K562 (cell line): ENCODE results near the gene UGT1A10. TPM values are rescaled to one million over a fixed set of nuclear protein-coding genes. Genes with fewer than 3 reads are reported as not detected.

ENCODE experiments used
- ATAC-seq: fragments of 200-7000 bp; cut with Tn5 transposase; 3 replicates; pipeline ENCODE4 v1.9.1; 2020; ENCODE audit warnings: moderate library complexity
- BruUV-seq: library from RNA; stranded (reverse); fragments of 400-500 nt; replicated peaks from 2 replicates; lab custom pipeline; 2021; lab: Mats Ljungman, UMichigan
- CTCF ChIA-PET: fragments of 300-600 bp; formaldehyde crosslinking; extraction: SDS; loops from one replicate; lab custom pipeline; 2021; ENCODE audit warnings: low intra/inter-chr PET ratio; lab: Yijun Ruan, JAX
- POLR2A ChIA-PET: fragments of 300-600, 350-650 bp; sonication (Branson Sonifier 250); formaldehyde crosslinking; extraction: SDS; loops from one replicate; lab custom pipeline; 2021; ENCODE audit warnings: antibody characterized with exemption, inconsistent platforms; lab: Yijun Ruan, JAX
- DNase-seq, 4 experiments: peaks; one replicate each; pipeline versions ENCODE4 v3.0.0 to v3.0.0-alpha.2; 2011 to 2018; ENCODE audit warnings: low spot score in 3 of 4, mixed read lengths in 3 of 4; ENCODE audit errors: extremely low read depth in 1 of 4
- FAIRE-seq: peaks from 2 replicates; lab custom pipeline; 2011; peaks lifted over from hg19 to GRCh38; lab: Jason Lieb, UNC
- H2AFZ ChIP-seq: 2 replicates; pipeline ENCODE4 v1.6.0; 2011; ENCODE audit warnings: low read depth, low read length, control low read depth, inconsistent platforms
- H3K27ac ChIP-seq: fragments of 200-600 bp; 3 replicates; pipeline ENCODE4 v1.8.0; 2011; ENCODE audit warnings: low read depth, mild to moderate bottlenecking, control low read depth, inconsistent platforms, low read length, moderate library complexity, mixed read lengths; ENCODE audit errors: extremely low read depth
- H3K27me3 ChIP-seq, 2 experiments: fragments of 300-600 bp in 1 of 2; 2 replicates in 1 of 2; 3 replicates in 1 of 2; pipeline versions ENCODE4 v1.6.0 to v1.8.0; 2011; ENCODE audit warnings: inconsistent platforms in 2 of 2, low read length in 2 of 2, mild to moderate bottlenecking in 1 of 2, mixed read lengths in 1 of 2, moderate library complexity in 1 of 2; ENCODE audit not compliant: control insufficient read depth in 2 of 2, insufficient read depth in 2 of 2
- H3K36me3 ChIP-seq: fragments of 300-600 bp; 3 replicates; pipeline ENCODE4 v1.8.0; 2011; ENCODE audit warnings: mild to moderate bottlenecking, low read length, inconsistent platforms; ENCODE audit not compliant: control insufficient read depth, insufficient read depth
- H3K4me1 ChIP-seq, 2 experiments: fragments of 200-600 bp in 1 of 2; replicated peaks in 1 of 2; 2 replicates in 1 of 2; 3 replicates in 1 of 2; pipeline versions ENCODE4 v1.5.1 to v1.8.0; 2011; ENCODE audit warnings: inconsistent platforms in 2 of 2, low read length in 2 of 2, mild to moderate bottlenecking in 1 of 2, mixed read lengths in 1 of 2, moderate library complexity in 1 of 2; ENCODE audit not compliant: control insufficient read depth in 2 of 2, insufficient read depth in 2 of 2
- H3K4me2 ChIP-seq: 2 replicates; pipeline ENCODE4 v1.6.1; 2011; ENCODE audit warnings: low read length, control low read depth, inconsistent platforms, mixed read lengths; ENCODE audit not compliant: insufficient read depth
- H3K4me3 ChIP-seq: fragments of 200-600 bp; sonication (generic), shearing (Covaris generic); 2 replicates; pipeline ENCODE4 v1.5.1; 2016; ENCODE audit warnings: control low read depth, inconsistent platforms
- H3K79me2 ChIP-seq: fragments of 200-600 bp; 3 replicates; pipeline ENCODE4 v1.8.0; 2011; ENCODE audit warnings: low read length, inconsistent platforms; ENCODE audit not compliant: control insufficient read depth, insufficient read depth
- H3K9ac ChIP-seq, 2 experiments: 2 replicates each; pipeline versions ENCODE4 v1.6.0 to v1.6.1; 2011; ENCODE audit warnings: low read depth in 2 of 2, low read length in 2 of 2, control low read depth in 1 of 2, inconsistent platforms in 1 of 2, mild to moderate bottlenecking in 1 of 2, mixed read lengths in 1 of 2; ENCODE audit not compliant: insufficient read depth in 1 of 2
- H3K9me1 ChIP-seq: one replicate; pipeline ENCODE4 v1.6.0; 2011; ENCODE audit warnings: inconsistent platforms, mild to moderate bottlenecking, low read length, moderate library complexity; ENCODE audit not compliant: control insufficient read depth, insufficient read depth
- H3K9me3 ChIP-seq: replicated peaks from 2 replicates; pipeline ENCODE4 v1.5.1; 2011; ENCODE audit warnings: low read depth, low read length, inconsistent platforms; ENCODE audit not compliant: control insufficient read depth, insufficient read depth
- H4K20me1 ChIP-seq: replicated peaks from 2 replicates; pipeline ENCODE4 v1.6.1; 2011; ENCODE audit warnings: low read length, inconsistent platforms, mixed read lengths; ENCODE audit not compliant: control insufficient read depth, insufficient read depth
- BHLHE40 ChIP-seq: IDR thresholded peaks from 2 replicates; pipeline ENCODE4 v1.6.1; 2011; ENCODE audit warnings: low read length, improper control_type of control experiment
- CCAR2 ChIP-seq: fragments of 200-400 bp; formaldehyde crosslinking; IDR thresholded peaks from 2 replicates; pipeline ENCODE4 v1.6.1; 2017; ENCODE audit warnings: mild to moderate bottlenecking, low read depth, low read length
- CUX1 ChIP-seq: fragments of 200-800 bp; sonication (Bioruptor generic); IDR thresholded peaks from 2 replicates; pipeline ENCODE4 v1.6.1; 2016; ENCODE audit warnings: missing genetic modification characterization, missing compliant biosample characterization
- DPF2 ChIP-seq: fragments of 450-650 bp; IDR thresholded peaks from 2 replicates; pipeline ENCODE4 v1.6.1; 2016
- FOXJ2 ChIP-seq: fragments of 200-800 bp; sonication (Bioruptor generic); IDR thresholded peaks from 2 replicates; pipeline ENCODE4 v1.6.1; 2016; ENCODE audit warnings: missing genetic modification characterization, missing compliant biosample characterization
- HBP1 ChIP-seq: fragments of 450-650 bp; formaldehyde crosslinking; IDR thresholded peaks from 2 replicates; pipeline ENCODE4 v1.4.0; 2022; ENCODE audit warnings: missing genetic modification characterization
- HEY1 ChIP-seq: fragments of 250-450 bp; sonication (Bioruptor Pico); IDR thresholded peaks from 2 replicates; pipeline ENCODE4 v1.5.0; 2020; ENCODE audit warnings: mild to moderate bottlenecking, moderate library complexity, borderline replicate concordance
- KLF16 ChIP-seq: IDR thresholded peaks from 2 replicates; pipeline ENCODE4 v1.6.1; 2016; ENCODE audit warnings: antibody characterized with exemption
- L3MBTL2 ChIP-seq: fragments of 450-650 bp; IDR thresholded peaks from 2 replicates; pipeline ENCODE4 v1.6.1; 2016; ENCODE audit warnings: mild to moderate bottlenecking, moderate library complexity
- MLX ChIP-seq, 2 experiments: fragments of 450-650 bp in 1 of 2; sonication (generic) in 1 of 2; formaldehyde crosslinking; conservative IDR thresholded peaks; 2 replicates each; pipeline versions ENCODE4 v1.4.0 to v1.8.1; 2020 to 2022; ENCODE audit warnings: mild to moderate bottlenecking in 1 of 2, missing genetic modification reagents in 1 of 2
- MTA2 ChIP-seq: fragments of 450-650 bp; IDR thresholded peaks from 2 replicates; pipeline ENCODE4 v1.6.1; 2016; ENCODE audit warnings: low read depth
- NEUROD1 ChIP-seq: fragments of 150-350 bp; IDR thresholded peaks from 2 replicates; pipeline ENCODE4 v1.6.1; 2014; ENCODE audit warnings: borderline replicate concordance, low read length, low read depth; ENCODE audit not compliant: partially characterized antibody
- RBM14 ChIP-seq: fragments of 200-400 bp; formaldehyde crosslinking; IDR thresholded peaks from 2 replicates; pipeline ENCODE4 v1.6.1; 2018; ENCODE audit warnings: low read depth, mild to moderate bottlenecking, low read length, moderate library complexity, borderline replicate concordance; ENCODE audit not compliant: insufficient read depth
- ZSCAN29 ChIP-seq: fragments of 450-650 bp; IDR thresholded peaks from 2 replicates; pipeline ENCODE4 v1.6.1; 2017
- WGBS: fragments of 100-300 bp; shearing (Covaris generic); methylation state at CpG from one replicate; pipeline ENCODE4 v1.1.6; 2016; ENCODE audit warnings: low coverage, mixed read lengths; ENCODE audit not compliant: insufficient coverage; ENCODE audit errors: missing lambda C conversion rate; 5-methylcytosine and 5-hydroxymethylcytosine counted together
- in situ Hi-C: fragments of 300-500 bp; cut with MboI; formaldehyde crosslinking; loops from 4 replicates; pipeline ENCODE4 v1.15.0; 2018; ENCODE audit warnings: inconsistent platforms, mixed read lengths
- intact Hi-C: fragments of 100-400 bp; cut with micrococcal nuclease; formaldehyde crosslinking; loops from 2 replicates; pipeline ENCODE4 v1.14.2; 2022
- polyA plus RNA-seq, 8 experiments: library from polyadenylated mRNA; depleted of rRNA in 4 of 8; stranded (reverse) in 5 of 8; unstranded in 3 of 8; fragments of >200 nt; fragmentation: Nextera tagmentation in 2 of 8; fragmentation: Illumina TruSeq in 1 of 8; extraction: Ambion mirVana in 2 of 8; extraction: Trizol in 1 of 8; gene quantifications; 2 replicates each; pipeline versions ENCODE4 v1.2.1 to v1.2.3, GENCODE V29; 2011 to 2014; ENCODE audit warnings: inconsistent platforms in 1 of 8, missing spikeins in 1 of 8
- total RNA-seq, 7 experiments: library from RNA; depleted of rRNA in 6 of 7; stranded (reverse); fragments of >200 nt in 6 of 7; fragmentation: Illumina TruSeq in 2 of 7; extraction: Trizol in 2 of 7; gene quantifications; 2 replicates each; pipeline versions ENCODE4 v1.2.1 to v1.2.3, GENCODE V29; 2011 to 2021; ENCODE audit warnings: low replicate concordance in 1 of 7

The UGT1A10 gene
- total and polyA plus RNA-seq, 9 of the 15 experiments (the other 6 are each of a cell fraction or from before 2014, with no cell fraction given), result not detected

DNA sequence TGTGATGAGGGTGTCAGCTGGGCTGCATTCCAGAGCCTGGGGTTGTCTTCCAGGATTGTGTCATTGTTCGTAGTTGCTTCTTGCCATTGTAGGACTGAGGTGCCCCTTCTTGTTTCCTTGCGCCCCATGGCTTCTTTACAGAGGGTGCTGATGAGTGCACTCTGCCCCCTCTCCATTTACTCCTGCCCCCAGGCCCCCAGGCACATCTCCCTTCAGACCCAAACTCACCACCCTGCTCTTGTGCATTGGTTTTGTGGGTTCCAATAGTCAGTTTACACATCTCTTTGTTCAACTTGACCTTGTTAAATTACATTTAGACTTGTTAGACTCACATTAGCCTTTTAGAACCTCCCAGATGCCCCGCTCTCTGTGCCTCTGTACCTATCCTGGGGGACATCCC lies 184.9 kb downstream of the UGT1A10 start (continued):
- TF ChIP-seq HEY1 (CRISPR knock-in tag), result no peak
- no peak for TF ChIP-seq DPF2
- no peak for TF ChIP-seq CUX1 (CRISPR knock-in tag)
- TF ChIP-seq L3MBTL2, result no peak

DNA sequence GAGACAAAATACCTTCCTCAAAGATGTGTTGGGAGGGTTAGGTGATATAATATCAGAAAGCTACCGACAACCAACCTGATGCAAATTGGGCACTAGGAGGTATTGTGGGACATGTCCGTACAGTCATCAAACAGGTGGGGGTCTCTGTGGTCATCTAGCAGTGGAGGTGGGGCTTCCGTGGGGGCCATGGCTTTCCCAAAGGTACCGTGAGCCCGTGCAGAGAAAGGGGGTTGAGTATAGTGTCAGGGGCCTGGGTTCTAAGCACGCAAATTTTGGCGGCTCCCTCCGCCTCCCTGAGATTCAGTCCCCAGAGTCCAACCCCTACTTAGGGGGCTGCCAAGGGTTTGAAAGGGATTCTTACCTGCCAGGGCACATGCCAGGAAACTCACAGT lies 185.5 kb downstream of the UGT1A10 start:
- no peak overlapping the region for H3K4me2 ChIP-seq
- FAIRE-seq (no peak), DNase-seq (no peak), ATAC-seq (no peak)
- BruUV-seq, result no TSS peak
- H3K27me3 ChIP-seq, result peaks cover 2 to 59% of the 10 kb centered on the region in 2 experiments; a peak in 3 of 5 replicates
- POLR2A ChIA-PET, result interaction anchor here (1.5 kb wide), 1 partner anchor 11 kb away, joined by 6 read pairs; no protein-coding TSS in a partner anchor
- H3K4me1 ChIP-seq, result no peaks in the 10 kb centered on the region; a peak in 1 of 5 replicates
- no peak overlapping the region for H3K9ac ChIP-seq
- H4K20me1 ChIP-seq, result no peaks in the 10 kb centered on the region; the same call in 1 of the 2 replicates
- H3K79me2 ChIP-seq, result no peaks in the 10 kb centered on the region
- H3K9me3 ChIP-seq, result no peaks in the 10 kb centered on the region
- intact Hi-C loops (no loop called here), in situ Hi-C loops (no loop called here)
- no peak overlapping the region for H3K4me3 ChIP-seq
- H3K36me3 ChIP-seq, result no peaks in the 10 kb centered on the region
- no peaks in the 10 kb centered on the region for H3K9me1 ChIP-seq
- no peak overlapping the region for H3K27ac ChIP-seq
- no peak overlapping the region for H2AFZ ChIP-seq
- 3% methylated on average over 8 of the region's 8 CpGs for WGBS
- CTCF ChIA-PET, result no interaction called here
- TF ChIP-seq MTA2, result no peak
- no peak for TF ChIP-seq NEUROD1
- TF ChIP-seq KLF16, result no peak
- no peak for TF ChIP-seq HBP1 (CRISPR knock-in tag)
- TF ChIP-seq FOXJ2, result no peak
- TF ChIP-seq RBM14, result no peak
- TF ChIP-seq CCAR2, result no peak
- TF ChIP-seq BHLHE40, result no peak
- TF ChIP-seq ZSCAN29, result no peak
- no peak for TF ChIP-seq MLX (CRISPR knock-in tag; conservative IDR thresholded peaks at IDR 0.05)
